Skeletal muscle tissue (tissue), 4 donors: ENCODE measurements around the gene KRTAP10-5. TPM values are rescaled to one million over a fixed set of nuclear protein-coding genes. Genes with fewer than 3 reads are reported as not detected.
"Not testable (repeated sequence)": the region's sequence is repeated elsewhere in the genome, so short reads cannot be mapped to it uniquely, and the experiment has no call there.

ENCODE experiments used
- H3K27ac ChIP-seq: one replicate; pipeline ENCODE4 v1.7.0; 2013; ENCODE audit warnings: mild to moderate bottlenecking, low read depth, low read length, inconsistent platforms
- H3K27me3 ChIP-seq, 3 donors: one replicate each; pipeline ENCODE4 v1.7.0; 2013; ENCODE audit warnings: low read length in 3 of 3; ENCODE audit not compliant: control insufficient read depth in 3 of 3, insufficient read depth in 3 of 3
- H3K36me3 ChIP-seq, 3 donors: one replicate each; pipeline ENCODE4 v1.7.0; 2013; ENCODE audit warnings: low read length in 3 of 3; ENCODE audit not compliant: control insufficient read depth in 3 of 3, insufficient read depth in 3 of 3
- H3K4me1 ChIP-seq, 3 donors: one replicate each; pipeline ENCODE4 v1.7.0; 2013; ENCODE audit warnings: low read length in 3 of 3, mild to moderate bottlenecking in 3 of 3; ENCODE audit not compliant: control insufficient read depth in 3 of 3, insufficient read depth in 3 of 3
- H3K4me3 ChIP-seq, 3 donors: one replicate each; pipeline ENCODE4 v1.7.0; 2013; ENCODE audit warnings: low read length in 3 of 3
- H3K9ac ChIP-seq, 3 donors: one replicate each; pipeline ENCODE4 v1.7.0; 2013; ENCODE audit warnings: low read length in 3 of 3, mild to moderate bottlenecking in 3 of 3, moderate library complexity in 2 of 3, low read depth in 1 of 3
- H3K9me3 ChIP-seq, 3 donors: one replicate each; pipeline ENCODE4 v1.7.0; 2013; ENCODE audit warnings: low read length in 3 of 3; ENCODE audit not compliant: control insufficient read depth in 3 of 3
- total RNA-seq: library from RNA; depleted of rRNA; stranded (reverse); fragments of >200 nt; gene quantifications from one replicate; pipeline ENCODE4 v1.2.3, GENCODE V29; 2014
- donor health status: Osteomylitis.

Gene KRTAP10-5
- total RNA-seq, 1 donor from 2014 or later, result not detected

- Histone ChIP-seq H3K36me3 (no peaks in the 10 kb centered on the region), H3K9me3 (peaks cover 0 to 6% (median 0%) of the 10 kb centered on the region in 3 donors), H3K9ac (no peak overlapping the region), H3K27me3 (peaks cover 53 to 77% (median 60%) of the 10 kb centered on the region in 3 donors), H3K4me1 (no peaks in the 10 kb centered on the region), H3K4me3 (no peak overlapping the region), H3K27ac (no peak overlapping the region)
Measured at GRCh38 chr21:44552136-44552535, 28.3 kb downstream of the KRTAP10-5 start.

GRCh38 chr21:44551340-44551961 lies 29.0 kb downstream of the KRTAP10-5 start, which contains the start of gene KRTAP10-2:
KRTAP10-2 (minus strand) TSS chr21:44551505; CDS start chr21:44551458, 47 bp downstream.
- no peak within 1 kb of the TSS for H3K27ac ChIP-seq
- H3K9ac ChIP-seq, result no peak within 1 kb of the TSS
- H3K9me3 ChIP-seq, result peaks cover 0 to 8% (median 0%) of the 10 kb centered on the region in 3 donors
- no peak within 1 kb of the TSS for H3K4me3 ChIP-seq
- H3K27me3 ChIP-seq, result peaks cover 48 to 70% (median 54%) of the 10 kb centered on the region in 3 donors
- no peaks in the 10 kb centered on the region for H3K36me3 ChIP-seq
- H3K4me1 ChIP-seq, result no peaks in the 10 kb centered on the region

GRCh38 chr21:44550807-44551206 lies 29.6 kb downstream of the KRTAP10-5 start:
- Histone ChIP-seq H3K4me3 (no peak overlapping the region), H3K9ac (no peak overlapping the region), H3K4me1 (no peaks in the 10 kb centered on the region), H3K27ac (no peak overlapping the region), H3K9me3 (peaks cover 0 to 8% (median 0%) of the 10 kb centered on the region in 3 donors), H3K27me3 (peaks cover 48 to 66% (median 53%) of the 10 kb centered on the region in 3 donors), H3K36me3 (no peaks in the 10 kb centered on the region)

GRCh38 chr21:44550285-44550684 lies 30.1 kb downstream of the KRTAP10-5 start:
- not testable (repeated sequence) for H3K36me3 ChIP-seq, H3K9ac ChIP-seq, H3K27ac ChIP-seq, H3K9me3 ChIP-seq, H3K4me1 ChIP-seq, H3K4me3 ChIP-seq
- peaks cover 44 to 61% (median 48%) of the 10 kb centered on the region in 3 donors for H3K27me3 ChIP-seq

- Histone ChIP-seq H3K4me3 (no peak overlapping the region), H3K4me1 (no peaks in the 10 kb centered on the region), H3K27ac (no peak overlapping the region), H3K9me3 (peaks cover 0 to 8% (median 0%) of the 10 kb centered on the region in 3 donors), H3K27me3 (peaks cover 41 to 58% (median 45%) of the 10 kb centered on the region in 3 donors), H3K36me3 (no peaks in the 10 kb centered on the region), H3K9ac (no peak overlapping the region)
Measured at GRCh38 chr21:44549525-44550211, 30.7 kb downstream of the KRTAP10-5 start.

- peaks cover 35 to 51% (median 41%) of the 10 kb centered on the region in 3 donors for H3K27me3 ChIP-seq
- no peak overlapping the region for H3K4me3 ChIP-seq
Measured at GRCh38 chr21:44548922-44549321, 31.5 kb downstream of the KRTAP10-5 start.

GRCh38 chr21:44548381-44548780 lies 32.0 kb downstream of the KRTAP10-5 start:
- H3K9ac ChIP-seq, result no peak overlapping the region
- no peak overlapping the region for H3K4me3 ChIP-seq
- no peak overlapping the region for H3K27ac ChIP-seq
- H3K27me3 ChIP-seq, result peaks cover 35 to 49% (median 40%) of the 10 kb centered on the region in 3 donors
- H3K9me3 ChIP-seq, result peaks cover 0 to 6% (median 0%) of the 10 kb centered on the region in 3 donors
- H3K4me1 ChIP-seq, result no peaks in the 10 kb centered on the region
- H3K36me3 ChIP-seq, result no peaks in the 10 kb centered on the region

More at GRCh38 chr21:44548922-44549321, 31.5 kb downstream of the KRTAP10-5 start:
- Histone ChIP-seq H3K9me3 (peaks cover 0 to 6% (median 0%) of the 10 kb centered on the region in 3 donors), H3K36me3 (no peaks in the 10 kb centered on the region), H3K4me1 (no peaks in the 10 kb centered on the region), H3K9ac (no peak overlapping the region), H3K27ac (no peak overlapping the region)

GRCh38 chr21:44547656-44548331 lies 32.6 kb downstream of the KRTAP10-5 start:
- H3K36me3 ChIP-seq, result no peaks in the 10 kb centered on the region
- H3K27ac ChIP-seq, result no peak overlapping the region
- H3K27me3 ChIP-seq, result peaks cover 32 to 47% (median 37%) of the 10 kb centered on the region in 3 donors
- H3K9me3 ChIP-seq, result peaks cover 0 to 6% (median 2%) of the 10 kb centered on the region in 3 donors
- no peak overlapping the region for H3K9ac ChIP-seq
- no peaks in the 10 kb centered on the region for H3K4me1 ChIP-seq
- H3K4me3 ChIP-seq, result no peak overlapping the region

GRCh38 chr21:44544566-44544965 lies 35.8 kb downstream of the KRTAP10-5 start:
- Histone ChIP-seq H3K27ac (no peak overlapping the region), H3K4me1 (no peaks in the 10 kb centered on the region), H3K9ac (no peak overlapping the region), H3K36me3 (no peaks in the 10 kb centered on the region), H3K4me3 (no peak overlapping the region), H3K27me3 (peaks cover 21 to 37% (median 31%) of the 10 kb centered on the region in 3 donors), H3K9me3 (peaks cover 0 to 7% (median 6%) of the 10 kb centered on the region in 3 donors)
